Measurements from ENCODE around the gene THADA.
"Not testable (repeated sequence)": the region's sequence is repeated elsewhere in the genome, so short reads cannot be mapped to it uniquely, and the experiment has no call there.

The THADA gene

GRCh38 chr2:43448011-43448821, 147.6 kb downstream of the THADA start:
- no peak for DNase-seq

DNA sequence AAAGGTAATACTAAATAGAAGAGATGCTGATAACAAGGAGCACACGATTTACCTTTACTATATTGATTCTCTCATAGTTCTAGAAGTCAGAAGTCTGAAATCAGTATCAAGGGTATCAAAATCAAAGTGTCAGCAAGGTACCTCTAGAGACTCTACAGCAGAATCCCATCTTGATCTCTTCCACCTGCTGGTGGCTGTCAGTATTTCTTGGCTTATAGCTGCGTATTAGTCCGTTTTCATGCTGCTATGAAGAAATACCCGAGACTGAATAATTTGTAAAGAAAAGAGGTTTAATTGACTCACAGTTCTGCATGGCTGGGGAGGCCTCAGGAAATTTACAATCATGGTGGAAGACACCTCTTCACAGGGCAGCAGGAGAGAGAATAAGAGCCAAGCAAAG, 149.1 kb downstream of the THADA start:
- DNase-seq, result not testable (repeated sequence)

DNA sequence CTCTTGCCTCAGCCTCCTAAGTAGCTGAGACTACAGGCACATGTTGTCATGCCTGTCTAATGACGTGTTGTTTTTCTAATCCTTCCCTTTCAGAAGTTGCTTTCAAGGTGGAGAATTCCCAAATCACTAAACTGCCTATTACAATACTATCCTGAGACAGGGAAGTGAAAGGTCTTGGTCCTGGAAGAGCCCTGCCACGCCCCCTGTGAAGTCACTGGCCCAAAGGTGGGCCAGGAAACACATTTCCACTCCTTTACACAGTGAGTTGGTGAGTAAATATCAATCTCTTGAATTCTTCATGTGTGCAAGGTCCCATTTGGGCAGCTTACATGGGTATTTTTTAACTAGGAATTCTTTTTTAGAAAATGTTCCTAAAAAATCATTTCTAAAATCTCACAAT, 150.1 kb downstream of the THADA start:
- DNase-seq, result no peak

- DNase-seq, result no peak
Measured at GRCh38 chr2:43444989-43445645, 150.7 kb downstream of the THADA start.

- DNase-seq, result no peak
Measured at GRCh38 chr2:43443282-43443681, 152.6 kb downstream of the THADA start.

- DNase-seq, result no peak
Measured at GRCh38 chr2:43441195-43441594, 154.6 kb downstream of the THADA start.

DNA sequence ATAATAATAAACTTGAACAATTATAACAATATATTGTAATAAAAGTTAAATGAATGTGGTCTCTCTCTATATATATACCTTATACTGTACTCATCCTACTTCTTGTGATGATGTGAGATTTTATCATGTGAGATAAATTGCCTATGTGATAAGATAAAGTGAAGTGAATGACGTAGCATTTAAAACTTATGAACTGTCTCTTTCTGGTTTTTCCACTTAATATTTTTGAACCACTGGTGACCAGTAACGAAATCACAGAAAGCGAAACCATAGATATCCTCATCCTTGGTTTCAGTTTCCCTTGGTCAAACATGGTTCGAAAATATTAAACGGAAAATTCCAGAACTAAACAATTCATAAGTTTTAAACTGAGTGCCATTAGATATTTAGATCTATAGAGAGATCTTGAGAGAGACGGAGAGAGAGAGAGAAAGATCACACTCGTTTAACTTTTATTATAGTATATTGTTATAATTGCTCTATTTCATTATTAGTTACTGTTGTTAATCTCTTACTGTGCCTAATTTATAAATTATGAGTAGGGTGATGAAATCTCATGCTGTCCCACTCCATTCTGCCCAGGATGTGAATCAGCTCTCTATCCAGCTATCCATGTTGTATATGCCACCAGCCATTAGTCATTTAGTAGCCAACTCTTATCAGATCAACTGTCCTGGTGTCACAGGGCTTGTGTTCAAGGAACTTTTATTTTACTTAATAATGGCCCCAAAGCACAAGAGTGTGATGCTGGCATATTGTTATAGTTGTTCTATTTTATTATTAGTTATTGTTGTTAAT, 156.8 kb downstream of the THADA start:
- no peak for DNase-seq

DNA sequence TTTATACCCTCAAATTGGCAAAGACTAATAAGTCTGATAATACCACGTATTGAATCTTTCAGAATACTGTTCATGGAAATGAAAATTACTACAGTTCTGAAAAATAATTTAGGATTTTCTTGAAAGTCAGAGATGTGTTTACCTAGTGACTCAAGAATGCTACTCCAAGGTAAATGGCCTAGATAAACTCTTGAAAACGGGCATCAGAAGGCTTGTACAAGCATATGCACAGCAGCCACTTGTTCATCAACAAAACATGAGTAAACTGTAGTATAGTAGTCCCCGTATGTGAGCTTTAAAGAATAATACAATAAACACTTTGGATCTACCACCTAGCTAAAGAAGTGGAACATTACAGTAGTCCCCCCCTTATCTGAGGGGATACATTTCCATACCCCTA, 157.5 kb downstream of the THADA start:
- DNase-seq, result no peak

GRCh38 chr2:43437363-43437762, 158.5 kb downstream of the THADA start:
- DNase-seq, result no peak

DNA sequence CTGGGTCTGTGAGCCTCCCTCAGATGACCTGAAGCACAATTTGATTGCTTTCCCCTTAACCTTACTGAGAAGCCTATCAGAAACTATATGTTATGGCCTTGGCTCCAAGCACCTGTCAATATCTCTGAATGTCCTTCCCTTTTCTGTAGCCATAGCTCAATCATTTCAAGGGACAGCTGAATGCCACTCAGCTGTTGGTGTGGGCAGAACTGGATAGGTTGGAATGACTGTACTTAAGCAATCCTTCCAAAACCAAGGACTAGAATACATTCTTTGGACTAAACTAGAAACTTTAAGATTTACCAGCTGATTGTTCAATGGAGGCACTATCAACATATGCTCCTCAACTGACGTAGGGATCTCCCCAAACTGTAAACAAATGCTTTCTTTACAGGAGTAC, 159.4 kb downstream of the THADA start:
- DNase-seq, result no peak

DNA sequence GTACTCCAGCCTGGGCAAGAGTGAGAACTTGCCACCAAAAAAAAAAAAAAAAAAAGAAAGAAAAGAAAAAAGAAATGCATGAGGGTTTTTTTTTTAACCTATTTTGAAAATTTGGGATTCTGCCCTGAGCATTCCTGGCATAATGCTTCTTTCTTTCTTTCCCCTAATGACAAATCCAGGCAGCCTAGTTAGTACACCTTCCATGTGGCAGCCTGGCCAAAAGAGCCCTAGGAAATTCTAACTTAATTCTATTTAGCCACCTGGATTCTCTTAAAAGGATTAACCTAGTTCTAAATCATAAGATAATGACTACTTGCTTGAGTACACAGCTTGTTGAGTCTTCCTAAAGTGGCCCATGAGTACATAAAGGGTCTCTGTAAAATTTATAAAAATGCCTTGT, 160.1 kb downstream of the THADA start:
- DNase-seq, result no peak

DNA sequence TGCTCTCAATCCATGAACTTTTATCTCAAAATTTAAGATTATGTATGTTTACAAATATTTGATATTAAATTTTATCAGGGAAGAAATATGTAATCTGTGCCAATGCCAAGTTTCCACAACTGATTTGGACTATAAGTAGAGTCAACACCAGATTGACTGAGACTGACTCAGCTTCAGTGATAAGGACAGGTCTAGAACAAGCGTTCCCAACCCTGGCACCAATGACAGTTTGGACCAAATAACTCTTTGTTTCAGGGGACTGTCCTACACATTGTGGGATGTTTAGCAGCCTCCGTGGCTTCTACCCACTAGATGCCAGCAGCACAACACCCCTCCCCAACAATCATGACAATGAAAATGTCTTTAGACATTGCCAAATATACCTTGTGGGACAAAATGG, 165.3 kb downstream of the THADA start:
- DNase-seq, result no peak

GRCh38 chr2:43429369-43429768, 166.5 kb downstream of the THADA start:
- no peak for DNase-seq

DNA sequence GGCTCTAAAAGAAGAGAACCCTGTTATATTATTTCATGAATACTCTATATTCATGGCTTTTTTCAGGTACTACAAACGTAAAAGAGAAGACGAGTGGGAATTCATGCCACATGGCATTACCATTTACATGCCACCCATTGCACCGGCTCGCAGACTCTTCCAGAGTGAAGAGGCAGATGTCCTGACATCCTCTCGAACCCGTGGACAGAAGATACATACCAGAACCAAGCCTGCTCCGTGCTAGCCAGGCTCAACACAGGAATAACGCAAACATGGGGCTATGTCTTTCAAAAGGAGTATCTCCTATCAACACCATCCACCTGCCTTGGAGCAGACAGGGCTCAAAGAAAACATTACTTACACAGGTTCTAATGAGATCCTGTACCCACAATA, 168.8 kb downstream of the THADA start:
- DNase-seq, result no peak

DNA sequence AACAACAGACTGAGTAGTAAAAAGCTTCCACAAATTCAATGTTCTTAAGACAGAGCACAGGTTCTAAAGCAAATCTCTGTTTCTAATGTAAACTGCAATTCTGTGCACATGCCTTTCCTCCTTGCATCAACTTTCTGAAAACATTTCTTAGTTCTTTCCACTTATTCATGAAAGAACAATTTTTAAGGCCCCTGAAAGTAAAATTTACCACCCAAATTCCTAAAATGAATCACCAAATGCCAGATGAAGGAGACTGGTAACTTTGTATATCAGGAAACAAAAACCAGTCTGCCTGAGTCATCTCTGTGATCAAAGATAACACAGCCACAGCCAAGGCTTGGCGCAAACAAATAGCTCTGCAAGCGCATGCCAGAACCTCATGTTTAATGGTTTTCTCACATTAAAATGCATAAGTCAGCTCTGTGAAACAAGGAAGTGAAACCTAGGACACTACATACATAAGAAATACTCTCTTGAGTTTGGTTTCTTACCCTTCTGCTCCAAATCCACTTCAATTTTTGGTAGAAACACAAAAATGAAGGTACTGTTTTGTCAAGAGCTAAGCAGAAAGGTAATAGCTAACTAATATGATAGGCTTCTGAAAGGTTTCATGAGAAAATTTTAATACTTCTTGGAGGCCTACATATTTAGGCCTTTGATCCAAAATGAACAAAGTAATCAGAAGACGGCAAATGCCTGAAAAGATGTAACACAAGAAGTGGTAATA, 169.4 kb downstream of the THADA start:
- peak in 29 of 58 donors; percentile 4 to 69 (median 17) for DNase-seq

DNA sequence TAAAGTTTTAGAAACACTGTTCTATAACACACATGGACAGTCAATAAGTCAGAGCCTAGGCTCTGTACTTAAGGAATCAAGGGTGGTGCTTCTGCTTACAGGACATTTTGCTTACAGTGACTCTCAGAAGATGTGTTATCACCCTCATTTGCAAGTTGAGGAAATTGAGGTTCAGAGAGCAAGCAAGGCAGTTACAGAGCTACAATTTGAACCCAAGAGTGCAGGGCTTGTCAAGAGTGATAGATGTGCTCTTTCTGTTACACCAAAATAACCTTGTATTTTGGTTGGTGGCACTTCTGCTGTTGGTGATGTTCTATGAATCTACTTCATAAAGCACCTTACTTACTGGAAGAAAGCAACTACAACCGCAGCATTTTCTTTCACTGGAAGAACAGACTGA, 170.2 kb downstream of the THADA start:
- DNase-seq, result no peak

- DNase-seq, result no peak
Measured at GRCh38 chr2:43424262-43425207, 171.3 kb downstream of the THADA start.

- no peak for DNase-seq
Measured at GRCh38 chr2:43423941-43424261, 171.9 kb downstream of the THADA start.

DNA sequence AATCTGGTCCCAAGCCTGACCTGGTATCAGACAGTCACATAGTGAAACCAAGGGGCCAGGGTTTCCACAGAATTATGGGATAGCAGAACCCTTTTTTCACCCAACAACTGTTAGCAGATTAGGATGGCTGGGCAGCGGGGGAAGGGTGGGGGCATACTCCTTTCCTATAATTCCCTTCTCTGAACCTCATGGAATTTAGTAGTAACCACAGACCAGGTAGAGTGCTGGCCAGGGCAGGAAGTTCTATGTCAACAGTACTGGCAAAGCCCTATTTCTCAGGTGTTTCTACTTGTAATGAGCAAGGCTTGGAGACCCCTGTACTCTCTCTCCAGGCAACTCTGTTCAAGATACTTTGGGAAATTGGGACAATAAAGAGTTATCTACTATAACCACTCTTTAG, 174.6 kb downstream of the THADA start:
- DNase-seq, result no peak

- no peak for DNase-seq
Measured at GRCh38 chr2:43420389-43420801, 175.4 kb downstream of the THADA start.

DNA sequence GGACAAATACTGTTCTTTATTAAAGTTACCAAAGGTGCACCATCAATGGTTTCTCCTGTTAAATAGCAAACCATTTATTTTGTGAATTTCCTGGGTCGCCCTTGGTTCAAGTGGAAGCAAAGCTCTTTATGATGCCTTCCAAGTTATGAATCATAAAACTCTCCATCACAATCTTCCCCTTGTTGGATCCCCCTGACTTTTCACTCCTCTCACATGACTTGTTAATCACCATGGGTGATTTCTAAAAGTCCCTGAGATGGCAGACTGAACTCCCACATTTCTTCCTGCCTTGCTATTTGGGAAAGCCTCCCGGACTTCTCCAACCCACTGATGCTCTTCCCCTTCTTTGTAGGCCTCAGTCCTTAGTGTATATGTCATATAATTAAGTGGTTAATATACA, 176.0 kb downstream of the THADA start:
- no peak for DNase-seq

Measured in anterior cingulate cortex (tissue), 58 donors.